A549 (cell line): ENCODE measurements around the gene TPRG1L. TPM values are rescaled to one million over a fixed set of nuclear protein-coding genes. Genes with fewer than 3 reads are reported as not detected.
A peak's percentile ranks its signal among the peaks of the same experiment; 100 is the strongest.

ENCODE experiments used
- ATAC-seq, 2 experiments: fragments of 200-7000 bp in 1 of 2; fragments of >200 bp in 1 of 2; cut with Nextera tagmentation in 1 of 2; cut with Tn5 transposase in 1 of 2; 3 replicates each; pipeline versions ENCODE4 v1.8.0 to v1.9.1; 2018 to 2020; ENCODE audit warnings: mild to moderate bottlenecking in 1 of 2, moderate library complexity in 1 of 2
- CTCF ChIA-PET: fragments of 300-600 bp; sonication (Branson Sonifier 250); formaldehyde crosslinking; extraction: SDS; loops from one replicate; lab custom pipeline; 2021; ENCODE audit warnings: antibody characterized with exemption, inconsistent platforms; lab: Yijun Ruan, JAX
- POLR2A ChIA-PET: fragments of 350-600 bp; formaldehyde crosslinking; extraction: SDS; loops from one replicate; lab custom pipeline; 2021; ENCODE audit warnings: antibody characterized with exemption, inconsistent platforms; lab: Yijun Ruan, JAX
- DNase-seq, 2 experiments: peaks; one replicate each; pipeline versions ENCODE4 v3.0.0 to v3.0.0-alpha.2; 2011 to 2016; ENCODE audit warnings: low read depth in 1 of 2, low spot score in 1 of 2
- FAIRE-seq: peaks from 2 replicates; lab custom pipeline; 2011; peaks lifted over from hg19 to GRCh38; lab: Jason Lieb, UNC
- H3K27ac ChIP-seq, 2 experiments: fragments of >200 bp; sonication (Bioruptor Twin); formaldehyde crosslinking; 3 replicates each; pipeline ENCODE4 v1.5.1; 2016 to 2017
- H3K4me1 ChIP-seq: fragments of >200 bp; sonication (Bioruptor Twin); formaldehyde crosslinking; 3 replicates; pipeline ENCODE4 v1.6.1; 2016
- H3K4me2 ChIP-seq: fragments of >200 bp; sonication (Bioruptor Twin); formaldehyde crosslinking; 3 replicates; pipeline ENCODE4 v1.6.1; 2016
- H3K4me3 ChIP-seq: fragments of >200 bp; sonication (Bioruptor Twin); formaldehyde crosslinking; 3 replicates; pipeline ENCODE4 v1.5.1; 2016
- H3K9me3 ChIP-seq: fragments of >200 bp; sonication (Bioruptor Twin); formaldehyde crosslinking; 3 replicates; pipeline ENCODE4 v1.6.1; 2016
- BHLHE40 ChIP-seq: IDR thresholded peaks from 2 replicates; pipeline ENCODE4 v1.6.1; 2012; ENCODE audit warnings: low read depth, low read length, inconsistent platforms
- CEBPB ChIP-seq, 2 experiments: fragments of >200 bp in 1 of 2; sonication (Bioruptor Twin) in 1 of 2; formaldehyde crosslinking in 1 of 2; IDR thresholded peaks; 2 replicates each; pipeline ENCODE4 v1.6.1; 2012 to 2016
- E2F6 ChIP-seq: IDR thresholded peaks from 2 replicates; pipeline ENCODE4 v1.6.1; 2012; ENCODE audit warnings: low read depth, borderline replicate concordance
- EP300 ChIP-seq, 2 experiments: fragments of >200 bp; sonication (Bioruptor Twin); formaldehyde crosslinking; IDR thresholded peaks; 2 replicates in 1 of 2; 3 replicates in 1 of 2; pipeline ENCODE4 v1.6.1; 2016 to 2017
- ESRRA ChIP-seq: fragments of 150-350 bp; IDR thresholded peaks from 2 replicates; pipeline ENCODE4 v1.6.1; 2014; ENCODE audit warnings: mild to moderate bottlenecking, low read length, borderline replicate concordance
- FOSB ChIP-seq: fragments of 250-450 bp; sonication (Bioruptor Pico); IDR thresholded peaks from 2 replicates; pipeline ENCODE4 v1.5.0; 2020; ENCODE audit warnings: mild to moderate bottlenecking, moderate library complexity
- FOSL2 ChIP-seq, 2 experiments: fragments of 450-650 bp in 1 of 2; fragments of >200 bp in 1 of 2; sonication (Bioruptor Twin) in 1 of 2; formaldehyde crosslinking; IDR thresholded peaks; 2 replicates each; pipeline versions ENCODE4 v1.5.0 to v1.6.1; 2016 to 2020; ENCODE audit warnings: mild to moderate bottlenecking in 1 of 2, moderate library complexity in 1 of 2
- GATA3 ChIP-seq: IDR thresholded peaks from 2 replicates; pipeline ENCODE4 v1.6.1; 2012; ENCODE audit warnings: borderline replicate concordance
- HEYL ChIP-seq: fragments of 250-450 bp; sonication (Bioruptor Pico); IDR thresholded peaks from 2 replicates; pipeline ENCODE4 v1.8.0; 2021; ENCODE audit warnings: mild to moderate bottlenecking, moderate library complexity
- HOXA7 ChIP-seq: fragments of 250-450 bp; sonication (Bioruptor Pico); IDR thresholded peaks from 2 replicates; pipeline ENCODE4 v1.5.0; 2020; ENCODE audit warnings: mild to moderate bottlenecking, moderate library complexity
- HOXB13 ChIP-seq: fragments of 250-450 bp; sonication (Bioruptor Pico); IDR thresholded peaks from 2 replicates; pipeline ENCODE4 v1.5.0; 2020; ENCODE audit warnings: low read depth, mild to moderate bottlenecking, moderate library complexity
- MAFK ChIP-seq: fragments of 450-650 bp; IDR thresholded peaks from 2 replicates; pipeline ENCODE4 v1.6.1; 2014; ENCODE audit not compliant: partially characterized antibody
- MAZ ChIP-seq: fragments of 150-350 bp; IDR thresholded peaks from 2 replicates; pipeline ENCODE4 v1.6.1; 2014; ENCODE audit warnings: antibody characterized with exemption, low read depth, low read length, borderline replicate concordance
- MYC ChIP-seq: IDR thresholded peaks from 2 replicates; pipeline ENCODE4 v1.6.1; 2012; ENCODE audit warnings: mild to moderate bottlenecking, inconsistent platforms, low read length, improper control_type of control experiment, borderline replicate concordance
- NPAS2 ChIP-seq: fragments of 250-450 bp; sonication (Bioruptor Pico); IDR thresholded peaks from 2 replicates; pipeline ENCODE4 v1.8.0; 2022; ENCODE audit warnings: mild to moderate bottlenecking, moderate library complexity, borderline replicate concordance
- NR3C1 ChIP-seq: fragments of >200 bp; sonication (Bioruptor Twin); formaldehyde crosslinking; IDR thresholded peaks from 3 replicates; pipeline ENCODE4 v1.6.1; 2017
- PHF8 ChIP-seq: fragments of 200-600 bp; sonication (generic); IDR thresholded peaks from 2 replicates; pipeline ENCODE4 v1.6.1; 2016; ENCODE audit warnings: low read depth, mild to moderate bottlenecking, antibody characterized with exemption, moderate library complexity, borderline replicate concordance
- POLR2A ChIP-seq: IDR thresholded peaks from 2 replicates; pipeline ENCODE4 v1.6.1; 2012; ENCODE audit warnings: mild to moderate bottlenecking, low read length
- POLR2AphosphoS2 ChIP-seq: conservative IDR thresholded peaks from 2 replicates; pipeline ENCODE4 v1.6.1; 2012; ENCODE audit warnings: low read length, improper control_type of control experiment, inconsistent platforms
- RCOR1 ChIP-seq: fragments of 150-350 bp; IDR thresholded peaks from 2 replicates; pipeline ENCODE4 v1.6.1; 2014; ENCODE audit warnings: antibody characterized with exemption, low read length, low read depth
- REST ChIP-seq: fragments of 200-600 bp; sonication (generic); IDR thresholded peaks from 2 replicates; pipeline ENCODE4 v1.6.1; 2016; ENCODE audit warnings: antibody characterized with exemption, mild to moderate bottlenecking, moderate library complexity
- RFX5 ChIP-seq: fragments of 450-650 bp; IDR thresholded peaks from 2 replicates; pipeline ENCODE4 v1.7.1; 2014; ENCODE audit warnings: antibody characterized with exemption, mild to moderate bottlenecking, moderate library complexity
- RNF2 ChIP-seq: fragments of 200-600 bp; sonication (generic); IDR thresholded peaks from 2 replicates; pipeline ENCODE4 v1.6.1; 2016; ENCODE audit warnings: low read depth, mild to moderate bottlenecking, antibody characterized with exemption, moderate library complexity, borderline replicate concordance
- SMC3 ChIP-seq: fragments of >200 bp; sonication (Bioruptor Twin); formaldehyde crosslinking; IDR thresholded peaks from 3 replicates; pipeline ENCODE4 v1.6.1; 2018; ENCODE audit warnings: inconsistent platforms
- TP53 ChIP-seq: fragments of 250-450 bp; sonication (Bioruptor Pico); IDR thresholded peaks from 2 replicates; pipeline ENCODE4 v1.5.0; 2021; ENCODE audit warnings: mild to moderate bottlenecking, moderate library complexity
- ZC3H11A ChIP-seq: fragments of 450-650 bp; IDR thresholded peaks from 2 replicates; pipeline ENCODE4 v1.6.1; 2014; ENCODE audit warnings: antibody characterized with exemption, mild to moderate bottlenecking
- ZNF302 ChIP-seq: fragments of 250-450 bp; sonication (Bioruptor Pico); IDR thresholded peaks from 2 replicates; pipeline ENCODE4 v1.9.0; 2021; ENCODE audit warnings: inconsistent platforms, mild to moderate bottlenecking, moderate library complexity
- WGBS: methylation state at CpG from one replicate; pipeline ENCODE4 v1.1.6; 2017; ENCODE audit errors: missing lambda C conversion rate; 5-methylcytosine and 5-hydroxymethylcytosine counted together
- polyA plus RNA-seq, 4 experiments: library from polyadenylated mRNA; depleted of rRNA in 3 of 4; stranded (reverse); fragments of >200 nt; fragmentation: RNase III in 1 of 4; extraction: RNeasy Plus Mini Kit Qiagen cat#74134 plus additional on column Dnase treatment in 1 of 4; gene quantifications; 2 replicates in 3 of 4; 3 replicates in 1 of 4; pipeline ENCODE4 v1.2.3, GENCODE V29; 2011 to 2017

TPRG1L gene
- polyA plus RNA-seq, 2 of the 4 experiments (the other 2 are of a cell fraction), result 13.1 to 20.1 TPM

- no peak overlapping the region for H3K4me2 ChIP-seq
- no peak for DNase-seq
- no peak overlapping the region for H3K4me3 ChIP-seq
- no peak for ATAC-seq
- POLR2A ChIA-PET, result no interaction called here
- no peak overlapping the region for H3K27ac ChIP-seq
- no peaks in the 10 kb centered on the region for H3K9me3 ChIP-seq
- no peak for FAIRE-seq
- H3K4me1 ChIP-seq, result peaks cover 10% of the 10 kb centered on the region
- CTCF ChIA-PET, result interaction anchor here (1.1 kb wide), 1 partner anchor 54 kb away, joined by 4 read pairs; no protein-coding TSS in a partner anchor
- WGBS, result 89% methylated on average over 12 of the region's 15 CpGs
- TF ChIP-seq HEYL (CRISPR knock-in tag), result no peak
- TF ChIP-seq FOSB (CRISPR knock-in tag), result no peak
- TF ChIP-seq HOXB13 (CRISPR knock-in tag), result no peak
- TF ChIP-seq ESRRA, result no peak
- no peak for TF ChIP-seq NR3C1
- TF ChIP-seq ZC3H11A, result no peak
- TF ChIP-seq BHLHE40, result no peak
- TF ChIP-seq MAZ, result no peak
- no peak for TF ChIP-seq REST
- no peak for TF ChIP-seq TP53
- TF ChIP-seq RCOR1, result no peak
- TF ChIP-seq POLR2A, result no peak
- TF ChIP-seq MAFK, result no peak
- TF ChIP-seq SMC3, result no peak
- TF ChIP-seq EP300 (IDR thresholded peaks at IDR 0.05), result no peak
- no peak for TF ChIP-seq RNF2
- no peak for TF ChIP-seq FOSL2 (IDR thresholded peaks at IDR 0.05)
- TF ChIP-seq FOSL2 (CRISPR knock-in tag; IDR thresholded peaks at IDR 0.05), result no peak
- no peak for TF ChIP-seq NPAS2 (CRISPR knock-in tag)
Observed at GRCh38 chr1:3670823-3671265, 46.0 kb downstream of the TPRG1L start.

GRCh38 chr1:3671371-3672180, 46.8 kb downstream of the TPRG1L start:
- DNase-seq (no peak), FAIRE-seq (no peak), ATAC-seq (peak in 1 of 2 experiments; percentile 12; a peak in 1 of 6 replicates)
- Histone ChIP-seq H3K27ac (no peak overlapping the region), H3K9me3 (no peaks in the 10 kb centered on the region), H3K4me3 (no peak overlapping the region), H3K4me2 (no peak overlapping the region), H3K4me1 (peaks cover 10% of the 10 kb centered on the region)
- ChIA-PET CTCF (interaction anchor here (1.1 kb wide), 1 partner anchor 53 kb away, joined by 4 read pairs; no protein-coding TSS in a partner anchor), POLR2A (no interaction called here)
- WGBS, result 46% methylated on average over 11 of the region's 29 CpGs
- no peak for TF ChIP-seq SMC3
- no peak for TF ChIP-seq HOXA7
- no peak for TF ChIP-seq FOSB (CRISPR knock-in tag)
- no peak for TF ChIP-seq MAFK
- no peak for TF ChIP-seq MYC
- TF ChIP-seq RFX5, result no peak
- TF ChIP-seq PHF8, result no peak
- TF ChIP-seq E2F6, result no peak
- TF ChIP-seq POLR2AphosphoS2, result no peak
- no peak for TF ChIP-seq ZNF302 (CRISPR knock-in tag)
- no peak for TF ChIP-seq CEBPB (IDR thresholded peaks at IDR 0.05)
- TF ChIP-seq ESRRA, result no peak
- no peak for TF ChIP-seq GATA3
- no peak for TF ChIP-seq HOXB13 (CRISPR knock-in tag)
- no peak for TF ChIP-seq EP300 (IDR thresholded peaks at IDR 0.05)
